GM12878 (cell line): Measurements from ENCODE around the gene BDKRB2. TPM values are rescaled to one million over a fixed set of nuclear protein-coding genes. Genes with fewer than 3 reads are reported as not detected.
A peak's percentile ranks its signal among the peaks of the same experiment; 100 is the strongest.

Experiments
- ATAC-seq: fragments of 200-7000 bp; cut with Tn5 transposase; 3 replicates; pipeline ENCODE4 v1.9.1; 2020; ENCODE audit warnings: mild to moderate bottlenecking, moderate library complexity
- BruUV-seq: library from RNA; stranded (reverse); fragments of 400-500 nt; replicated peaks from 2 replicates; lab custom pipeline; 2021; lab: Mats Ljungman, UMichigan
- CTCF ChIA-PET: fragments of 300-600 bp; sonication (Branson Sonifier 250); formaldehyde crosslinking; extraction: SDS; loops from one replicate; lab custom pipeline; 2021; ENCODE audit warnings: inconsistent platforms; lab: Yijun Ruan, JAX
- POLR2A ChIA-PET: fragments of 350-600 bp; formaldehyde crosslinking; extraction: SDS; loops from one replicate; lab custom pipeline; 2021; ENCODE audit warnings: inconsistent platforms; lab: Charles Lee
- RAD21 ChIA-PET: fragments of 300-600 bp; sonication (Branson Sonifier 250); formaldehyde crosslinking; loops from one replicate; lab custom pipeline; 2023; ENCODE audit warnings: antibody characterized with exemption; ENCODE audit not compliant: unreplicated experiment; lab: Charles Lee
- SMC1A ChIA-PET: fragments of 300-600 bp; sonication (Branson Sonifier 250); formaldehyde crosslinking; loops from one replicate; lab custom pipeline; 2023; ENCODE audit not compliant: unreplicated experiment, uncharacterized antibody; lab: Charles Lee
- DNase-seq: peaks from one replicate; pipeline ENCODE4 v3.0.0-alpha.2; 2011; ENCODE audit warnings: low read depth, low spot score
- FAIRE-seq: peaks from 3 replicates; lab custom pipeline; 2011; peaks lifted over from hg19 to GRCh38; lab: Jason Lieb, UNC
- H2AFZ ChIP-seq: 2 replicates; pipeline ENCODE4 v1.6.0; 2011; ENCODE audit warnings: low read depth, low read length, control low read depth; ENCODE audit not compliant: control insufficient read depth
- H3K27ac ChIP-seq: 2 replicates; pipeline ENCODE4 v1.5.1; 2011; ENCODE audit warnings: control low read depth; ENCODE audit not compliant: control insufficient read depth, insufficient read depth
- H3K27me3 ChIP-seq, 2 experiments: replicated peaks in 1 of 2; 2 replicates each; pipeline versions ENCODE4 v1.6.0 to v1.6.1; 2011; ENCODE audit warnings: low read length in 1 of 2; ENCODE audit not compliant: control insufficient read depth in 2 of 2, insufficient read depth in 2 of 2
- H3K36me3 ChIP-seq, 2 experiments: 2 replicates each; pipeline ENCODE4 v1.5.1; 2011; ENCODE audit warnings: low read length in 1 of 2; ENCODE audit not compliant: control insufficient read depth in 2 of 2, insufficient read depth in 2 of 2
- H3K4me1 ChIP-seq: 2 replicates; pipeline ENCODE4 v1.6.1; 2011; ENCODE audit warnings: mild to moderate bottlenecking, low read length, moderate library complexity, mixed read lengths; ENCODE audit not compliant: control insufficient read depth, insufficient read depth
- H3K4me2 ChIP-seq: 2 replicates; pipeline ENCODE4 v1.6.0; 2011; ENCODE audit warnings: control low read depth; ENCODE audit not compliant: control insufficient read depth, insufficient read depth
- H3K4me3 ChIP-seq: fragments of 200-600 bp; sonication (generic); 2 replicates; pipeline ENCODE4 v1.5.1; 2016
- H3K79me2 ChIP-seq: 2 replicates; pipeline ENCODE4 v1.6.0; 2011; ENCODE audit warnings: low read length; ENCODE audit not compliant: control insufficient read depth, insufficient read depth
- H3K9ac ChIP-seq: 2 replicates; pipeline ENCODE4 v1.8.0; 2011; ENCODE audit warnings: low read length, control low read depth, mixed read lengths; ENCODE audit not compliant: control insufficient read depth, insufficient read depth
- H3K9me3 ChIP-seq: replicated peaks from 3 replicates; pipeline ENCODE4 v1.5.1; 2011; ENCODE audit warnings: mild to moderate bottlenecking, low read length; ENCODE audit not compliant: control insufficient read depth, insufficient read depth
- H4K20me1 ChIP-seq: 2 replicates; pipeline ENCODE4 v1.6.0; 2011; ENCODE audit not compliant: control insufficient read depth, insufficient read depth
- BCL3 ChIP-seq: IDR thresholded peaks from 2 replicates; pipeline ENCODE4 v1.6.1; 2011; ENCODE audit warnings: borderline replicate concordance, low read depth, mild to moderate bottlenecking, moderate library complexity, low read length; ENCODE audit not compliant: insufficient read depth, poor library complexity, severe bottlenecking
- BHLHE40 ChIP-seq, 2 experiments: fragments of 450-650 bp in 1 of 2; IDR thresholded peaks; 2 replicates each; pipeline ENCODE4 v1.6.1; 2011 to 2017; ENCODE audit warnings: low read depth in 2 of 2, borderline replicate concordance in 1 of 2, improper control_type of control experiment in 1 of 2, low read length in 1 of 2, mild to moderate bottlenecking in 1 of 2
- CHD4 ChIP-seq: fragments of 200-600 bp; sonication (generic); IDR thresholded peaks from 2 replicates; pipeline ENCODE4 v1.6.1; 2016; ENCODE audit warnings: mild to moderate bottlenecking
- DPF2 ChIP-seq: fragments of 450-650 bp; IDR thresholded peaks from 2 replicates; pipeline ENCODE4 v1.6.1; 2017; ENCODE audit warnings: mild to moderate bottlenecking
- EGR1 ChIP-seq, 2 experiments: IDR thresholded peaks; 1 replicate in 1 of 2; 2 replicates in 1 of 2; pipeline ENCODE4 v1.6.1; 2011 to 2012; ENCODE audit warnings: low read depth in 2 of 2, low read length in 2 of 2, borderline replicate concordance in 1 of 2, mild to moderate bottlenecking in 1 of 2, moderate library complexity in 1 of 2
- NFXL1 ChIP-seq: fragments of 450-650 bp; IDR thresholded peaks from 2 replicates; pipeline ENCODE4 v1.6.1; 2017; ENCODE audit warnings: antibody characterized with exemption, mild to moderate bottlenecking, borderline replicate concordance
- PBX3 ChIP-seq: IDR thresholded peaks from 2 replicates; pipeline ENCODE4 v1.6.1; 2011; ENCODE audit warnings: mild to moderate bottlenecking, low read depth, low read length, moderate library complexity; ENCODE audit not compliant: insufficient replicate concordance
- SIX5 ChIP-seq: IDR thresholded peaks from 2 replicates; pipeline ENCODE4 v1.6.1; 2011; ENCODE audit warnings: mild to moderate bottlenecking, low read depth, low read length, moderate library complexity; ENCODE audit not compliant: severe bottlenecking
- SMAD1 ChIP-seq: fragments of 450-650 bp; IDR thresholded peaks from 2 replicates; pipeline ENCODE4 v1.6.1; 2018; ENCODE audit warnings: mild to moderate bottlenecking, low read depth; ENCODE audit not compliant: partially characterized antibody
- ZSCAN29 ChIP-seq: fragments of 450-650 bp; IDR thresholded peaks from 2 replicates; pipeline ENCODE4 v1.6.1; 2017; ENCODE audit warnings: mild to moderate bottlenecking, moderate library complexity
- WGBS: methylation state at CpG from one replicate; pipeline ENCODE4 v1.1.6; 2016; ENCODE audit warnings: low lambda C conversion rate; ENCODE audit not compliant: insufficient replicate concordance, insufficient coverage; ENCODE audit errors: missing lambda C conversion rate; 5-methylcytosine and 5-hydroxymethylcytosine counted together
- in situ Hi-C: fragments of 300-500 bp; cut with MboI; formaldehyde crosslinking; loops from 9 replicates; pipeline ENCODE4 v1.14.3; 2018; ENCODE audit warnings: mixed read lengths
- intact Hi-C: fragments of 100-400 bp; cut with micrococcal nuclease; formaldehyde crosslinking; loops from one replicate; pipeline ENCODE4 v1.14.2; 2022; ENCODE audit not compliant: unreplicated experiment
- polyA plus RNA-seq, 11 experiments: library from polyadenylated mRNA; depleted of rRNA in 4 of 11; unstranded in 6 of 11; stranded (reverse) in 5 of 11; fragments of >200 nt; fragmentation: Nextera tagmentation in 4 of 11; fragmentation: Illumina TruSeq in 1 of 11; extraction: Ambion mirVana in 4 of 11; extraction: Trizol in 1 of 11; gene quantifications; 1 replicate in 1 of 11; 2 replicates in 10 of 11; pipeline versions ENCODE4 v1.2.1 to v1.2.3, GENCODE V29; 2011 to 2016; ENCODE audit warnings: inconsistent platforms in 2 of 11, missing spikeins in 2 of 11, low read depth in 1 of 11
- total RNA-seq, 4 experiments: library from RNA; depleted of rRNA in 3 of 4; stranded (reverse); fragments of >200 nt in 3 of 4; fragmentation: Illumina TruSeq in 1 of 4; extraction: Trizol in 1 of 4; gene quantifications; 2 replicates each; pipeline versions ENCODE4 v1.2.1 to v1.2.3, GENCODE V29; 2013 to 2021
- TF ChIP-seq, protein P1 (sequence below): IDR thresholded peaks from 2 replicates; pipeline ENCODE4 v1.6.1; 2012; ENCODE audit warnings: low read depth, low read length, improper control_type of control experiment
- TF ChIP-seq, protein P2 (sequence below): IDR thresholded peaks from 2 replicates; pipeline ENCODE4 v1.6.1; 2012; ENCODE audit warnings: low read depth, low read length, improper control_type of control experiment

BDKRB2 gene
- total and polyA plus RNA-seq, 10 of the 15 experiments (the other 5 are each of a cell fraction or from before 2014, with no cell fraction given) = 0.08 TPM; not detected in 9

GRCh38 chr14:96177766-96178375 lies 26.8 kb upstream of the BDKRB2 start (continued):
- no peak for TF ChIP-seq ZSCAN29
- no peak for TF ChIP-seq SIX5
- TF ChIP-seq SMAD1 = no peak
- TF ChIP-seq EGR1 (IDR thresholded peaks at IDR 0.05; ENCODE audit: borderline replicate concordance in 1 of 2, low read depth in 2 of 2, low read length in 2 of 2) = peak in 1 of 2 experiments; percentile 38; a peak in 1 of 3 replicates
- TF ChIP-seq DPF2 = 0 out of 2 replicates have a peak, but pooled peaks have one; percentile 19
- TF ChIP-seq, protein P1, sequence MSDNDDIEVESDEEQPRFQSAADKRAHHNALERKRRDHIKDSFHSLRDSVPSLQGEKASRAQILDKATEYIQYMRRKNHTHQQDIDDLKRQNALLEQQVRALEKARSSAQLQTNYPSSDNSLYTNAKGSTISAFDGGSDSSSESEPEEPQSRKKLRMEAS = no peak
- TF ChIP-seq CHD4 = no peak

- Histone ChIP-seq H3K9me3 (no peaks in the 10 kb centered on the region; the same call in 2 of the 3 replicates), H3K36me3 (no peaks in the 10 kb centered on the region), H3K9ac (no peak overlapping the region), H4K20me1 (no peaks in the 10 kb centered on the region), H3K4me2 (no peak overlapping the region), H3K27ac (no peak overlapping the region), H3K27me3 (no peaks in the 10 kb centered on the region), H3K79me2 (no peaks in the 10 kb centered on the region), H3K4me3 (no peak overlapping the region), H2AFZ (no peak overlapping the region), H3K4me1 (no peaks in the 10 kb centered on the region)
- SMC1A ChIA-PET = no interaction called here
- DNase-seq (no peak), FAIRE-seq (no peak), ATAC-seq (peak; percentile 72)
- POLR2A ChIA-PET = interaction anchor here (0.6 to 1.0 kb wide), 2 partner anchors 10 to 513 kb away, joined by 3 to 6 read pairs; no protein-coding TSS in a partner anchor
- in situ Hi-C loops (no loop called here), intact Hi-C loops (no loop called here)
- WGBS = 47% methylated on average over 10 of the region's 10 CpGs
- no TSS peak for BruUV-seq
- RAD21 ChIA-PET = no interaction called here
- CTCF ChIA-PET = interaction anchor here (0.7 kb wide), 1 partner anchor 18 kb away, joined by 3 read pairs; no protein-coding TSS in a partner anchor
- TF ChIP-seq, protein P2, sequence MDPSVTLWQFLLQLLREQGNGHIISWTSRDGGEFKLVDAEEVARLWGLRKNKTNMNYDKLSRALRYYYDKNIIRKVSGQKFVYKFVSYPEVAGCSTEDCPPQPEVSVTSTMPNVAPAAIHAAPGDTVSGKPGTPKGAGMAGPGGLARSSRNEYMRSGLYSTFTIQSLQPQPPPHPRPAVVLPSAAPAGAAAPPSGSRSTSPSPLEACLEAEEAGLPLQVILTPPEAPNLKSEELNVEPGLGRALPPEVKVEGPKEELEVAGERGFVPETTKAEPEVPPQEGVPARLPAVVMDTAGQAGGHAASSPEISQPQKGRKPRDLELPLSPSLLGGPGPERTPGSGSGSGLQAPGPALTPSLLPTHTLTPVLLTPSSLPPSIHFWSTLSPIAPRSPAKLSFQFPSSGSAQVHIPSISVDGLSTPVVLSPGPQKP = 0 out of 2 replicates have a peak, but pooled peaks have one; percentile 14
- TF ChIP-seq NFXL1 (no peak), BHLHE40 (IDR thresholded peaks at IDR 0.05; ENCODE audit: borderline replicate concordance in 1 of 2, low read depth in 2 of 2, low read length in 1 of 2) (peak in 1 of 2 experiments; percentile 41; a peak in 1 of 4 replicates), BCL3 (peak; percentile 91), PBX3 (no peak)
These were observed 25.9 kb upstream of the BDKRB2 start for GRCh38 chr14:96178461-96179321.
